ENCODE data around the gene CLNK. TPM values are rescaled to one million over a fixed set of nuclear protein-coding genes. Genes with fewer than 3 reads are reported as not detected.
"Not testable (repeated sequence)": the region's sequence is repeated elsewhere in the genome, so short reads cannot be mapped to it uniquely, and the experiment has no call there.

The CLNK gene
- total RNA-seq, 2 donors from 2014 or later = not detected

DNA sequence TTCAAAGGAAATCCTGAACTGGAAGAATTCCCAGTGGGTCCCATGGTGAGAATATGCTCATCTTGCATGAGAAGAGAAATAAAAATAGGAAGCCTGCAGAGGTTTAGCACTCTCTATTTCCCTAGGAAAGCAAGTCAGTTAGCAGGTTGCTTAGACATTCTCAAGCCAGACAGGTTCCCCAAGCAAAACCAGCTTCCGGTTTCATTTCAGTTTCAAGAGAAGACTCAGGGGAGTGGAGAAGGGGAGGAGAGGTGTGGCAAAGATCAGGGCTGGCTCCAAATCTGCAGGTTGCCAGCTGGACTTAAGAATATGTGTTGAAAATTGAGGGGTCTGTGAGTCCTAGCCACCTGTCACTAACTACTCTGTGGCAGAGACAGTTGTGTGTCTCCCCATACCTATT lies 107.5 kb downstream of the CLNK start:
- no peaks in the 10 kb centered on the region for H3K27me3 ChIP-seq (ENCODE audit: control insufficient read depth, insufficient read depth, low read length, poor library complexity, severe bottlenecking)
- 0% methylated on average over 1 of the region's 1 CpG; no CpG with 5 or more reads in 1 of the 2 experiments for WGBS, 2 experiments (ENCODE audit: insufficient coverage in 1 of 2, insufficient read length in 1 of 2)
- no peak for DNase-seq

DNA sequence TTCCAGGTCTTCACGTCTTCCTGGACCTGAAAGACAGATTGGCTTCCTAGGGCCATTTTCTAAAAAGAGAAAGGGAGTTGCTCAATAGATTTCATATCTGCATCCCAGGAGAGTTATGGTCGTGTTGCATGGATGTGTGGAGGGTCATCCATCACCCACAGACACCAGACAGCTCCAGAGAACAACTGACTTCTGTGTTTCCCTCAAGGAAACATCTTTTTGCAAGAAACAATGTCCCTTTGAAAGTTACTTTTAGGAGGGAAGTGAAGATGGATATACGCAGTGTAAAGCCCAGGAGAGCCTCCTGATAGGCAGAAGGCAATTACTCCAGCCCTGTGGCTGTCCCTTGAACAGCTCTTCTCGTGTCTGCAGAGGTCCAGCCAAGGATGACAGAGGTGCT lies 108.3 kb downstream of the CLNK start:
- H3K4me1 ChIP-seq (ENCODE audit: control insufficient read depth, insufficient read depth, low read length) = no peaks in the 10 kb centered on the region
- Mint-ChIP-seq H3K36me3 (ENCODE audit: low read depth) (no peaks in the 10 kb centered on the region), H3K4me1 (peaks cover 12% of the 10 kb centered on the region), H3K9me3 (peaks cover 4% of the 10 kb centered on the region), H3K4me3 (no peak overlapping the region), H3K27ac (no peak overlapping the region), H3K27me3 (ENCODE audit: insufficient read depth) (peaks cover 5% of the 10 kb centered on the region)
- no peak overlapping the region for H3K27ac ChIP-seq (ENCODE audit: low read depth, low read length)
- no peak for DNase-seq
- H3K36me3 ChIP-seq (ENCODE audit: control insufficient read depth, insufficient read depth, low read length) = no peaks in the 10 kb centered on the region
- no peaks in the 10 kb centered on the region for H3K27me3 ChIP-seq (ENCODE audit: control insufficient read depth, insufficient read depth, low read length, poor library complexity, severe bottlenecking)
- H3K9me3 ChIP-seq (ENCODE audit: control insufficient read depth, low read length) = peaks cover 7% of the 10 kb centered on the region
- H3K4me3 ChIP-seq (ENCODE audit: low read length) = no peak overlapping the region
- 94 to 100% methylated on average over 3 to 4 of the region's 4 CpGs for WGBS, 2 experiments (ENCODE audit: insufficient coverage in 1 of 2, insufficient read length in 1 of 2)
- H3K9ac ChIP-seq (ENCODE audit: extremely low read depth, low read length, poor library complexity, severe bottlenecking) = no peak overlapping the region
- TF ChIP-seq, protein P1, sequence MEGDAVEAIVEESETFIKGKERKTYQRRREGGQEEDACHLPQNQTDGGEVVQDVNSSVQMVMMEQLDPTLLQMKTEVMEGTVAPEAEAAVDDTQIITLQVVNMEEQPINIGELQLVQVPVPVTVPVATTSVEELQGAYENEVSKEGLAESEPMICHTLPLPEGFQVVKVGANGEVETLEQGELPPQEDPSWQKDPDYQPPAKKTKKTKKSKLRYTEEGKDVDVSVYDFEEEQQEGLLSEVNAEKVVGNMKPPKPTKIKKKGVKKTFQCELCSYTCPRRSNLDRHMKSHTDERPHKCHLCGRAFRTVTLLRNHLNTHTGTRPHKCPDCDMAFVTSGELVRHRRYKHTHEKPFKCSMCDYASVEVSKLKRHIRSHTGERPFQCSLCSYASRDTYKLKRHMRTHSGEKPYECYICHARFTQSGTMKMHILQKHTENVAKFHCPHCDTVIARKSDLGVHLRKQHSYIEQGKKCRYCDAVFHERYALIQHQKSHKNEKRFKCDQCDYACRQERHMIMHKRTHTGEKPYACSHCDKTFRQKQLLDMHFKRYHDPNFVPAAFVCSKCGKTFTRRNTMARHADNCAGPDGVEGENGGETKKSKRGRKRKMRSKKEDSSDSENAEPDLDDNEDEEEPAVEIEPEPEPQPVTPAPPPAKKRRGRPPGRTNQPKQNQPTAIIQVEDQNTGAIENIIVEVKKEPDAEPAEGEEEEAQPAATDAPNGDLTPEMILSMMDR (conservative IDR thresholded peaks at IDR 0.05) = no peak

More for the DNA sequence above, 107.5 kb downstream of the CLNK start:
- Histone ChIP-seq H3K9me3 (ENCODE audit: control insufficient read depth, low read length) (peaks cover 7% of the 10 kb centered on the region), H3K27ac (ENCODE audit: low read depth, low read length) (no peak overlapping the region), H3K4me1 (ENCODE audit: control insufficient read depth, insufficient read depth, low read length) (no peaks in the 10 kb centered on the region), H3K9ac (ENCODE audit: extremely low read depth, low read length, poor library complexity, severe bottlenecking) (no peak overlapping the region), H3K36me3 (ENCODE audit: control insufficient read depth, insufficient read depth, low read length) (no peaks in the 10 kb centered on the region), H3K4me3 (ENCODE audit: low read length) (no peak overlapping the region)
- Mint-ChIP-seq H3K27me3 (ENCODE audit: insufficient read depth) (peaks cover 5% of the 10 kb centered on the region), H3K27ac (no peak overlapping the region), H3K36me3 (ENCODE audit: low read depth) (no peaks in the 10 kb centered on the region), H3K9me3 (peaks cover 4% of the 10 kb centered on the region), H3K4me1 (peaks cover 13% of the 10 kb centered on the region), H3K4me3 (no peak overlapping the region)
- TF ChIP-seq, protein P1 (conservative IDR thresholded peaks at IDR 0.05) = no peak

DNA sequence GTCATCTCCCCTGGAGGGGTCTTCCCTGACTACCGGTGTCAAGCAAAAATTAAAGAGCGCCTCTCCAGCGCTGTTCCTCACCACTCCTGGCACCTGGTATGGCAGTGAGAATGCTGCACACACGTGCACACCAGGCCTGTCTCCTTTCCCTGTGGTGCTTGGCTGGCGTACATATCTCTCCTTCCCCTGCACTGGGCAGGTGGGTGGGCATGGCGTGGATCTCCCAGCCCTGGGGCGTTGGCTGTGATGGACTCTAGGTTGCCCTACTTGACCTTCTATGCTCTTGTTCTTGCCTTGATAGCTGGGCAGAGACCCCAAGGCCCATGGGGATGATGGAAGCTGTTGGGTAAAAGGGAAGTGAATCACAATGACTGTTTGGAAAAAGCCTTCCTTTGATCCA lies 109.2 kb downstream of the CLNK start:
- Mint-ChIP-seq H3K27ac (no peak overlapping the region), H3K9me3 (peaks cover 4% of the 10 kb centered on the region), H3K4me3 (no peak overlapping the region), H3K36me3 (ENCODE audit: low read depth) (no peaks in the 10 kb centered on the region), H3K27me3 (ENCODE audit: insufficient read depth) (peaks cover 5% of the 10 kb centered on the region), H3K4me1 (peaks cover 12% of the 10 kb centered on the region)
- Histone ChIP-seq H3K4me3 (ENCODE audit: low read length) (no peak overlapping the region), H3K9ac (ENCODE audit: extremely low read depth, low read length, poor library complexity, severe bottlenecking) (no peak overlapping the region), H3K27me3 (ENCODE audit: control insufficient read depth, insufficient read depth, low read length, poor library complexity, severe bottlenecking) (no peaks in the 10 kb centered on the region), H3K4me1 (ENCODE audit: control insufficient read depth, insufficient read depth, low read length) (no peaks in the 10 kb centered on the region), H3K9me3 (ENCODE audit: control insufficient read depth, low read length) (peaks cover 7% of the 10 kb centered on the region), H3K27ac (ENCODE audit: low read depth, low read length) (no peak overlapping the region), H3K36me3 (ENCODE audit: control insufficient read depth, insufficient read depth, low read length) (no peaks in the 10 kb centered on the region)
- WGBS, 2 experiments (ENCODE audit: insufficient coverage in 1 of 2, insufficient read length in 1 of 2) = 94 to 97% methylated on average over 5 to 7 of the region's 7 CpGs
- DNase-seq = no peak
- TF ChIP-seq, protein P1 (conservative IDR thresholded peaks at IDR 0.05) = no peak

DNA sequence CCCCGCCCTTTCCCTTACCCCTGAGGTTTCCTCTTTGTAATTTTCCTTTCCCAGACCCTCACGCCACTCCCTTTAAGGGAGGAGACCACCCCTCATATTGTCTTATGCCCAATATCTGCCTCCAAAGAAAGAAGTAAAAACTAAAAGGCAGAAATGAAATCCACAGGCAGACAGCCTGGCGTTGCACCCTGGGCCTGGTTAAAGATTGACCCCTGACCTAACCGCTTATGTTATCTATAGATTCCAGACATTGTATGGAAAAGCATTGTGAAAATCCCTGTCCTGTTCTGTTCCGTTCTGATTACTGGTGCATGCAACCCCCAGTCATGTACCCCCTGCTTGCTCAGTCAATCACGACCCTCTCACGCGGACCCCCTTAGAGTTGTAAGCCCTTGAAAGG lies 110.0 kb downstream of the CLNK start:
- peaks cover 12% of the 10 kb centered on the region for H3K4me1 Mint-ChIP-seq
- not testable (repeated sequence) for H3K36me3 Mint-ChIP-seq (ENCODE audit: low read depth); H3K4me1 ChIP-seq (ENCODE audit: control insufficient read depth, insufficient read depth, low read length); H3K36me3 ChIP-seq (ENCODE audit: control insufficient read depth, insufficient read depth, low read length); H3K9me3 ChIP-seq (ENCODE audit: control insufficient read depth, low read length); H3K27me3 Mint-ChIP-seq (ENCODE audit: insufficient read depth); H3K27ac ChIP-seq (ENCODE audit: low read depth, low read length); H3K27me3 ChIP-seq (ENCODE audit: control insufficient read depth, insufficient read depth, low read length, poor library complexity, severe bottlenecking); H3K9me3 Mint-ChIP-seq; H3K4me3 ChIP-seq (ENCODE audit: low read length); DNase-seq; H3K9ac ChIP-seq (ENCODE audit: extremely low read depth, low read length, poor library complexity, severe bottlenecking); H3K4me3 Mint-ChIP-seq; H3K27ac Mint-ChIP-seq
- 96 to 98% methylated on average over 5 to 8 of the region's 8 CpGs for WGBS, 2 experiments (ENCODE audit: insufficient coverage in 1 of 2, insufficient read length in 1 of 2)
